ENCODE results near the gene SLC35A5. TPM values are rescaled to one million over a fixed set of nuclear protein-coding genes. Genes with fewer than 3 reads are reported as not detected.

Gene SLC35A5
- total RNA-seq, 1 donor from 2014 or later = 35.3 TPM

- peaks cover 22% of the 10 kb centered on the region for H3K4me1 Mint-ChIP-seq (ENCODE audit: low read depth, unreplicated experiment)
- no peak overlapping the region for H3K4me3 Mint-ChIP-seq (ENCODE audit: unreplicated experiment)
- DNase-seq = no peak
- TF ChIP-seq, protein P1, sequence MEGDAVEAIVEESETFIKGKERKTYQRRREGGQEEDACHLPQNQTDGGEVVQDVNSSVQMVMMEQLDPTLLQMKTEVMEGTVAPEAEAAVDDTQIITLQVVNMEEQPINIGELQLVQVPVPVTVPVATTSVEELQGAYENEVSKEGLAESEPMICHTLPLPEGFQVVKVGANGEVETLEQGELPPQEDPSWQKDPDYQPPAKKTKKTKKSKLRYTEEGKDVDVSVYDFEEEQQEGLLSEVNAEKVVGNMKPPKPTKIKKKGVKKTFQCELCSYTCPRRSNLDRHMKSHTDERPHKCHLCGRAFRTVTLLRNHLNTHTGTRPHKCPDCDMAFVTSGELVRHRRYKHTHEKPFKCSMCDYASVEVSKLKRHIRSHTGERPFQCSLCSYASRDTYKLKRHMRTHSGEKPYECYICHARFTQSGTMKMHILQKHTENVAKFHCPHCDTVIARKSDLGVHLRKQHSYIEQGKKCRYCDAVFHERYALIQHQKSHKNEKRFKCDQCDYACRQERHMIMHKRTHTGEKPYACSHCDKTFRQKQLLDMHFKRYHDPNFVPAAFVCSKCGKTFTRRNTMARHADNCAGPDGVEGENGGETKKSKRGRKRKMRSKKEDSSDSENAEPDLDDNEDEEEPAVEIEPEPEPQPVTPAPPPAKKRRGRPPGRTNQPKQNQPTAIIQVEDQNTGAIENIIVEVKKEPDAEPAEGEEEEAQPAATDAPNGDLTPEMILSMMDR (IDR thresholded peaks at IDR 0.05; ENCODE audit: partially characterized antibody, unreplicated experiment) = no peak
- no peak overlapping the region for H3K27ac Mint-ChIP-seq (ENCODE audit: unreplicated experiment)
- H3K36me3 Mint-ChIP-seq (ENCODE audit: unreplicated experiment) = peaks cover 3% of the 10 kb centered on the region
- no peaks in the 10 kb centered on the region for H3K9me3 Mint-ChIP-seq (ENCODE audit: unreplicated experiment)
- peaks cover 4% of the 10 kb centered on the region for H3K27me3 Mint-ChIP-seq (ENCODE audit: unreplicated experiment)
These were observed 70.8 kb downstream of the SLC35A5 start for GRCh38 chr3:112632596-112632995.

DNA sequence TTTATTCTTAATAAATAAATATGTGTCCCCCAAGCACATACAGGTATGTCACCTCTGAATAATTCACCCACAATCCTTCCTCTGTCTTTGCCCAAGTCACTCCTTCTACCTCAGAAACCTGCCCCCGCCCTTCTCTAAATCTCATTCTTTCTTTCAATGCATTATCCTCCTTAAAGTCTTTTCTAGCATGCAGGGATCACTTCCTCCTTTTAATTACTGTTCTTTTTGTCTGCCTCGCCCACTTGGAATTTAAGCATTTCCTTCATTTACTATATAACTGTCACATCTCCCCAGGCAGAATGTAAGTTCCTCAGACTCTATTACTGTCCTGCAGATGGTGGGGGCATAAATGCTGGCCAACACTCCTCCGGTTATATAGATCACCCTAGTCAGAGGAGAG, 71.3 kb downstream of the SLC35A5 start:
- Mint-ChIP-seq H3K9me3 (ENCODE audit: unreplicated experiment) (no peaks in the 10 kb centered on the region), H3K27ac (ENCODE audit: unreplicated experiment) (no peak overlapping the region), H3K36me3 (ENCODE audit: unreplicated experiment) (peaks cover 3% of the 10 kb centered on the region), H3K4me3 (ENCODE audit: unreplicated experiment) (no peak overlapping the region), H3K4me1 (ENCODE audit: low read depth, unreplicated experiment) (peaks cover 20% of the 10 kb centered on the region), H3K27me3 (ENCODE audit: unreplicated experiment) (peaks cover 4% of the 10 kb centered on the region)
- TF ChIP-seq, protein P1 (IDR thresholded peaks at IDR 0.05; ENCODE audit: partially characterized antibody, unreplicated experiment) = no peak
- DNase-seq = no peak

DNA sequence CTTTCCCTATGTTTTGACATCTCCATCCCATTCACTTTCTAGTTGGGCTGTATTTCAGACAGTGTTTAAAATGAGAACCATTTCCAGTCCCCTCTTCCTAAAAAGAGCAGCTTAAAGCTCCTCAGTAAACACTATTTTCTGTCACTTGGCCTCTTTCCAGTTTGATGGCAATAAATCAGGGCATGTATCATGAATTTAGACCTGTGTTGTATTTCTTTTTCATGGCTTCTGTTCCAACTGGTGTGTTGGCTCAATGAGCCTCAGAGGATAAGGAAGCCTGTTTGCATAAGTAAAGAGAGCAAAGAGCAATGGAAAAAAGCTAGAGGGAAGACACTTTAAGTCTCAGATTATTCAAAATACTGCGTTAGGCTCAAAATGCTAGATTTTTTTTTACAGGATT, 71.9 kb downstream of the SLC35A5 start:
- Mint-ChIP-seq H3K9me3 (ENCODE audit: unreplicated experiment) (no peaks in the 10 kb centered on the region), H3K27ac (ENCODE audit: unreplicated experiment) (no peak overlapping the region), H3K4me3 (ENCODE audit: unreplicated experiment) (no peak overlapping the region), H3K36me3 (ENCODE audit: unreplicated experiment) (peaks cover 3% of the 10 kb centered on the region), H3K4me1 (ENCODE audit: low read depth, unreplicated experiment) (peaks cover 17% of the 10 kb centered on the region), H3K27me3 (ENCODE audit: unreplicated experiment) (peaks cover 4% of the 10 kb centered on the region)
- TF ChIP-seq, protein P1 (IDR thresholded peaks at IDR 0.05; ENCODE audit: partially characterized antibody, unreplicated experiment) = no peak
- DNase-seq = no peak

- peaks cover 10% of the 10 kb centered on the region for H3K4me1 Mint-ChIP-seq (ENCODE audit: low read depth, unreplicated experiment)
- peaks cover 3% of the 10 kb centered on the region for H3K36me3 Mint-ChIP-seq (ENCODE audit: unreplicated experiment)
- no peak for DNase-seq
- H3K9me3 Mint-ChIP-seq (ENCODE audit: unreplicated experiment) = no peaks in the 10 kb centered on the region
- TF ChIP-seq, protein P1 (IDR thresholded peaks at IDR 0.05; ENCODE audit: partially characterized antibody, unreplicated experiment) = no peak
- peaks cover 4% of the 10 kb centered on the region for H3K27me3 Mint-ChIP-seq (ENCODE audit: unreplicated experiment)
- H3K27ac Mint-ChIP-seq (ENCODE audit: unreplicated experiment) = no peak overlapping the region
- no peak overlapping the region for H3K4me3 Mint-ChIP-seq (ENCODE audit: unreplicated experiment)
These were observed 73.1 kb downstream of the SLC35A5 start for GRCh38 chr3:112634786-112635541.

Other genes starting within 250 kb of the SLC35A5 start
- 67.9 TPM for gene CD200, start 228.9 kb upstream of the SLC35A5 start, total RNA-seq (ENCODE audit: unreplicated experiment)
- gene BTLA, start 62.6 kb upstream of the SLC35A5 start, total RNA-seq (ENCODE audit: unreplicated experiment) = not detected
- 33.6 TPM for gene ATG3, start 83 bp upstream of the SLC35A5 start, total RNA-seq (ENCODE audit: unreplicated experiment)
- gene CCDC80, start 79.1 kb downstream of the SLC35A5 start, total RNA-seq (ENCODE audit: unreplicated experiment) = 0.86 TPM